Right renal pelvis (tissue), 4 donors: ENCODE data around the gene ACP1. TPM values are rescaled to one million over a fixed set of nuclear protein-coding genes. Genes with fewer than 3 reads are reported as not detected.

Experiments
- DNase-seq, 4 donors: peaks; one replicate each; pipeline ENCODE4 v3.0.0-alpha.2; 2013; ENCODE audit warnings: low read depth in 4 of 4, low spot score in 3 of 4, missing footprints in 1 of 4
- polyA plus RNA-seq, 4 donors: library from polyadenylated mRNA; unstranded; fragments of 120-200 nt; gene quantifications; one replicate each; pipeline ENCODE4 v1.2.1, GENCODE V29; 2013; ENCODE audit not compliant: insufficient read length in 4 of 4

Gene ACP1
- polyA plus RNA-seq, 4 donors, result 151 to 166 (median 159) TPM

- no peak for DNase-seq
These were observed 14.6 kb downstream of the ACP1 start for GRCh38 chr2:279366-279765.

- no peak for DNase-seq
These were observed 15.4 kb downstream of the ACP1 start for GRCh38 chr2:279956-280649.

- DNase-seq, result no peak
These were observed 15.9 kb downstream of the ACP1 start for GRCh38 chr2:280650-281110.

GRCh38 chr2:281381-281780, 16.6 kb downstream of the ACP1 start:
- DNase-seq, result no peak

GRCh38 chr2:282371-283263, 17.9 kb downstream of the ACP1 start:
- no peak for DNase-seq

- DNase-seq, result no peak
These were observed 19.4 kb downstream of the ACP1 start for GRCh38 chr2:283996-284794.

GRCh38 chr2:284896-285492, 20.2 kb downstream of the ACP1 start:
- no peak for DNase-seq

GRCh38 chr2:285531-285930, 20.8 kb downstream of the ACP1 start:
- DNase-seq, result no peak

GRCh38 chr2:286035-286434, 21.3 kb downstream of the ACP1 start:
- DNase-seq, result no peak

GRCh38 chr2:286774-287392, 22.1 kb downstream of the ACP1 start:
- no peak for DNase-seq

GRCh38 chr2:287471-287885, 22.7 kb downstream of the ACP1 start:
- DNase-seq, result no peak

- no peak for DNase-seq
These were observed 23.4 kb downstream of the ACP1 start, which contains the start of gene ALKAL2 for GRCh38 chr2:287911-288757. Gene ALKAL2, minus strand, starts transcription at chr2:288091. Its CDS starts 256 bp downstream, at chr2:287835.

- DNase-seq, result no peak
These were observed 24.1 kb downstream of the ACP1 start for GRCh38 chr2:288758-289361.

GRCh38 chr2:289362-290089, 24.8 kb downstream of the ACP1 start:
- no peak for DNase-seq

GRCh38 chr2:290090-290722, 25.5 kb downstream of the ACP1 start:
- peak in 1 of 4 donors; percentile 65 for DNase-seq

- DNase-seq, result no peak
These were observed 30.3 kb downstream of the ACP1 start for GRCh38 chr2:295090-295489.

GRCh38 chr2:296354-296753, 31.6 kb downstream of the ACP1 start:
- DNase-seq, result no peak

- DNase-seq, result no peak
These were observed 40.6 kb downstream of the ACP1 start for GRCh38 chr2:305366-305765.
